Hepatocyte (in vitro differentiated cells): ENCODE measurements around the gene RALGAPB.

ENCODE experiments used
- EZH2 ChIP-seq: fragments of 200-600 bp; sonication (generic); IDR thresholded peaks from 2 replicates; pipeline ENCODE4 v1.6.1; 2016; ENCODE audit warnings: antibody characterized with exemption, mild to moderate bottlenecking, borderline replicate concordance
- EZH2phosphoT487 ChIP-seq: fragments of 200-600 bp; sonication (generic); IDR thresholded peaks from one replicate; pipeline ENCODE4 v1.6.1; 2018; ENCODE audit warnings: antibody characterized with exemption, mild to moderate bottlenecking, low read depth, moderate library complexity; ENCODE audit not compliant: unreplicated experiment, severe bottlenecking
- TF ChIP-seq, protein P1 (sequence below): fragments of 200-600 bp; sonication (generic); IDR thresholded peaks from 2 replicates; pipeline ENCODE4 v1.5.1; 2016; ENCODE audit warnings: antibody characterized with exemption, mild to moderate bottlenecking; ENCODE audit not compliant: poor library complexity

DNA sequence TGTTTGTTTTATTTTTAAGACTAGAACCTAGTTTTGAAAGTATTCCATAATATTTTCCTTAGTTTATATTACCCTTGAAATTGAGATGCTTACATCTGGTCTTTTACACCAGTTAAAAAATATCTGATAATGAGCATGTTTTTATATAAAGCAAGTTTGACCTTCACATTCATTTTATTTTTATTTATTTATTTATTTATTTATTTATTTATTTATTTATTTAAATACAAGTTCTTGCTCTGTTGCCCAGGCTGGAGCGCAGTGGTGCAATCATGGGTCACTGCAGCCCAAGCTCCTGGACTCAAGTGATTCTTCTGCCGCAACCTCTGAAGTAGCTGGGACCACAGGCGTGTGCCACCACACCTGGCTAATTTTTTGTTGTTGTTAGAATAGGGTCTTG lies 55.5 kb downstream of the RALGAPB start:
- TF ChIP-seq, protein P1, sequence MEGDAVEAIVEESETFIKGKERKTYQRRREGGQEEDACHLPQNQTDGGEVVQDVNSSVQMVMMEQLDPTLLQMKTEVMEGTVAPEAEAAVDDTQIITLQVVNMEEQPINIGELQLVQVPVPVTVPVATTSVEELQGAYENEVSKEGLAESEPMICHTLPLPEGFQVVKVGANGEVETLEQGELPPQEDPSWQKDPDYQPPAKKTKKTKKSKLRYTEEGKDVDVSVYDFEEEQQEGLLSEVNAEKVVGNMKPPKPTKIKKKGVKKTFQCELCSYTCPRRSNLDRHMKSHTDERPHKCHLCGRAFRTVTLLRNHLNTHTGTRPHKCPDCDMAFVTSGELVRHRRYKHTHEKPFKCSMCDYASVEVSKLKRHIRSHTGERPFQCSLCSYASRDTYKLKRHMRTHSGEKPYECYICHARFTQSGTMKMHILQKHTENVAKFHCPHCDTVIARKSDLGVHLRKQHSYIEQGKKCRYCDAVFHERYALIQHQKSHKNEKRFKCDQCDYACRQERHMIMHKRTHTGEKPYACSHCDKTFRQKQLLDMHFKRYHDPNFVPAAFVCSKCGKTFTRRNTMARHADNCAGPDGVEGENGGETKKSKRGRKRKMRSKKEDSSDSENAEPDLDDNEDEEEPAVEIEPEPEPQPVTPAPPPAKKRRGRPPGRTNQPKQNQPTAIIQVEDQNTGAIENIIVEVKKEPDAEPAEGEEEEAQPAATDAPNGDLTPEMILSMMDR = no peak
- TF ChIP-seq EZH2 (no peak), EZH2phosphoT487 (no peak)
